Left forelimb (tissue), 1 donor: ENCODE data around the gene TBC1D8B.

Experiments
- DNase-seq: peaks from one replicate; pipeline ENCODE4 v3.0.0-alpha.2; 2018; ENCODE audit warnings: low spot score

The TBC1D8B gene

DNA sequence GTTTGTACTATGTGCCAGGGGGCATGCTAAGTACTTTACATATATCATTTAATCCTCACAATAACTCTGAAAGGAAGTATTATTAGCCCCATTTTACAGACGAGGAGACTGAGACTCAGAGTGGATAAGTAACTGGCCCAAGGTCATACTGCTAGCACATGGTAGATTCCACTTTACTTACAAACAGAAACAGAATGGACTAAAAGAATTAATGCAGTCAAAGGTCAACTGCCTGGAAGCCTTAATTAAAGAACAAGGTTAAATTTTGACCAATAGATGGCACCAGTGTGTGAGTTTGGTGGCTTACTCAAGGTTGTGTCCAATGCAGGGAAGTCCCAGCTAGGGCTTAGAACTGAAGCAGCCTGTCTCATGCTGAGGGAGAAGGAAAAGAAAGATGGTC lies 96.0 kb downstream of the TBC1D8B start:
- DNase-seq, result no peak

DNA sequence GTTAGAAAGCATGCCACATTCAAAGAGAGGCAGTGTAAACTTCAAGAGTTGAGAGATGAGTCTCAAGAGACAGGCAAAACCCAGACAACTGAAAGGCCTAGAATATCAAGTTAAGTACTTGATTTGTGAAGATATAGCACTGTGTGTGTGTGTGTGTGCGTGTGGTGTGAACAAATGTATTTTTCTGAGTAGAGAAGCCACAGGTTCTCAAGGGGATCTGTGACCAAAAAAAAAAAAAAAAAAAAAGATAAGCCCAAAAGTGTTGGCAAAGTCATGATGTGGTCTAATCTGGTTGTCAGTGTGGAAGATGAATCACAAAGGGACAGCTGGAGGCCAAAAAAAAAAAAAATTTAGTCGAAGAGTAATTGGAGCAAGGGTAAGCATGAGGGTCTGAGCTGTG lies 96.8 kb downstream of the TBC1D8B start:
- no peak for DNase-seq

DNA sequence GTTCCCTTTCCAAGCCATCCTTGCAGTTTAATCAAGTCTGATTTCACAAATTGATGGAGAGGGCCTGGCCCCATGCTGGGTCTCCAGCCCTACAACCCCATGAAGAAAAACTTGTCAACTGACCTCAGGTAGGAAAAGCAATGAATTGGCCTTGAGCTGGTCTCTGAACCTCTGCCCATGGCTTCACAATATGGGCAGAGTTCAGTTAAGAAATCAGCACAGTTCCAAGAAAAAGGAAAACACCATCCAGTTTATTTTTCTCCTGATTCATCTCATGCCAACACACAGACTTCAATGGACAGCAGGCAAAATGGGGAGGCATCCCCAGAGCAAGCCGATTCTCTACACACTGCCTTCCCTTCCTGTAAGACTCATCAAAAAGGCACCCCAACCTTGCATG lies 97.4 kb downstream of the TBC1D8B start:
- no peak for DNase-seq

DNA sequence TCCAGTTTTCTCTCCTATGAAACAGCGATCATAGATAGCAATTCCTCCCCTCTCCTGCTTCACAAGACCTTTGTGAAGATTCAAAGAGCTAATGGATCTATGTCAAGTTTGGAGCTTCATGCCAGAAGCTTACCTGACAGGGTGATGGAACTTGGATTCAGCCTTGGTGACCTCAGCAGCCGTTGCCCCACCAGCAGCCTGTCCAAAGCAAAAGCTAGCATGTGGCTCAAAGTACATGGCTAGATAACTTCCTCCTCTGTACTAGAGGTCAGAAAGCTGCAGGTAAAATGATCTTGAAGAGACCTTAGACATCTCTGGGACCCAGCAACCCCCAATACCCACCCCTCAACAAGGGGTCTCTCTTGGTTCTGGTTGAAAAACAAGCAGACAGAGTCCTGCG lies 98.9 kb downstream of the TBC1D8B start:
- no peak for DNase-seq

DNA sequence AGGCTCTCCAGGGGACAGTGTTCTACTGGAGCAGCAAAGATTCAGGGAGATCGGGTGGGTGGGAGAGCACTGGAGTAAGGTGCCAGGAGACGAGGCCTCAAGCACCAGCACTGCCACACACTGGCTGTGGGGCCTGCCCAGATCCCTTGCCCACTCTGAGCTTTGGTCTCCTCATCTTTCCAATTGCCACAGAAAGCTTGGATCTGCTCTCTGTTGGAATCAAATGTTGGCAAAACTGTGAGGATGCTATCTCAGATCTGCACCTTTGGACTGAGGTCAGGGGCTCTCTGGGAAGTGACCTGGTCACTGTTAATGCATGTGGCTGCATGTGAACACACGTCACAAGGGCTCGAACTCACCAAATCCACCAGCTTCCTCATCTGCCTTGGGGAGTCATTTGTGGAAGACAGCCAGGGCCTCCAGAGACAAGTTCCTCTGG lies 99.3 kb downstream of the TBC1D8B start:
- no peak for DNase-seq

DNA sequence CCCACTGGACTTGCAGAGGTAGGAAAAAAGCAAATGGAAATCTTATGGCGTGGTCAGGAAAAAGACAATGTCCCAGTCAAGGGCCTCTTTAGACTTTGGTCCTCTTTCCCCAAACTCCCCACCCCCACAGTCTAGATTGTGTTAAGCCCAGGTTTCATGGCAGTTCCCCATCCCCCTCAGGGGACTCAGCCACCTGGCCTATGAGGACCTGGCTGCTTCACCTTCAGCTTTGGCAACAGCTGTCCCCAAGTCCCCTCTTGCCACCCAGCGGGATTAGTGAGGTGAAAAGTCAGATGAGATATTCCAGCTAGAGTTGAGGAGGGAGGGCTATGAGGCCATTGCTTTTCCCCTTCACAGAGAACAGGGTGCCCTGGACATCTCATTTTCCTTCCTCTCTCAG lies 100.2 kb downstream of the TBC1D8B start:
- DNase-seq, result no peak

DNA sequence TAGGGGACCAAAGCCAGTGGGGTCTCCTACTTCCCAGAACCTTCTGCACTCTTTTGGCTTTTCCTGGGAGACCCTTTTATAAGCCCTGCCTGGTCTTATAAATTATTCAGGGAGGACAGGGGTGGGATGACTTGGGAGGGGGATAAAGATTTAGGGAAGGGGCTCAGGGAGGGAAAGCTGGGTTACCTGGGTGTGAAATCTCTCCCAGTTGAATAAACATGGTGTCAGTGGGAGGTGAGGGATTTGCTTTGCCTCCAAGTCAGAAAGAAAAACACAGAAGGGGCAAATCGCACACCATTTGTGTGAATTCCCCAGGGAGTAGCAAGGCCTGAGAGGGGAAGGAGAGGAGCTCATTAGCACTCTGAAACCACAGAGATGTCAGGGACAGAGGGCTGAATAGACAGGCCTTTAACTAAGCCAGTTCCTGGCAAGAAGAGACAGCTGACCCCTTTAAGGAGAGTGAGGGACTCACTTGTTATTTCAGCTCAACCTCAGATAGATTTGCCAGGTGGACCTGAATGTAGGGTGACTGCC lies 100.9 kb downstream of the TBC1D8B start, which contains the start of gene RIPPLY1:
RIPPLY1 (minus strand) TSS at position 51 of the 534 bp plus-strand sequence. CDS start 54 bp downstream, outside the sequence.
- no peak for DNase-seq

DNA sequence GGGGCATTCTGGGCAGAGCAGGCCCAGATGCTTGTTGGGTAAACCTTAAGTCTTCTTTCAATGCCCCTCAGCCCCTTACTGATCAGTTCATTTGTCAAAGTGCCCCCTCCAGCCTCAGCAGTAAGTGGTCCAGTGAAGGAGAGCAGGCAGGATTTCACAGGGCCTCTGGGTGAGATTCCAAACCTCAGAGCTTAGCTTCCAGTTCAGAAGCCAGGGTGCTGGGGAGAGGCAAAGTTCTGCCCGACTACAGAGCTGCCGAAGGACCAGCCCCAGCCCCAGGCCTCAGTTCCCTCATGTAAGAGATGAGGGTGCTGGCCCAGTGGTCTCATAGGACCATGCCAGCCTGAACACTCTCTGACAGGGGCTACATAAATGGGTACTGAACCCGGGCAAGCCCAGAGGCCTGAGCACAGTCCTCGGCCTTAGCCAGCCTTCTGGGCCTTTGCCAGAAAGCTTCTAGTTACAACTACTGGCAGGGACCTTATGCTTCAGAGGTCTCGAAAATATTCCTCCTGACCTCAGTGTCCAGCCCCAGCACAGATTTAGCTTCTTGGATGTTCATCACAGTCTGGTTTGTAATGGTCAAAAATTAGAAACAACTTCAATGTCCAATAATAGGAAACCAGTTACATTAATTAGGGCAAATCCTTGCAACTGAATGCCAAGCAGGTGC lies 101.5 kb downstream of the TBC1D8B start:
- DNase-seq, result no peak

DNA sequence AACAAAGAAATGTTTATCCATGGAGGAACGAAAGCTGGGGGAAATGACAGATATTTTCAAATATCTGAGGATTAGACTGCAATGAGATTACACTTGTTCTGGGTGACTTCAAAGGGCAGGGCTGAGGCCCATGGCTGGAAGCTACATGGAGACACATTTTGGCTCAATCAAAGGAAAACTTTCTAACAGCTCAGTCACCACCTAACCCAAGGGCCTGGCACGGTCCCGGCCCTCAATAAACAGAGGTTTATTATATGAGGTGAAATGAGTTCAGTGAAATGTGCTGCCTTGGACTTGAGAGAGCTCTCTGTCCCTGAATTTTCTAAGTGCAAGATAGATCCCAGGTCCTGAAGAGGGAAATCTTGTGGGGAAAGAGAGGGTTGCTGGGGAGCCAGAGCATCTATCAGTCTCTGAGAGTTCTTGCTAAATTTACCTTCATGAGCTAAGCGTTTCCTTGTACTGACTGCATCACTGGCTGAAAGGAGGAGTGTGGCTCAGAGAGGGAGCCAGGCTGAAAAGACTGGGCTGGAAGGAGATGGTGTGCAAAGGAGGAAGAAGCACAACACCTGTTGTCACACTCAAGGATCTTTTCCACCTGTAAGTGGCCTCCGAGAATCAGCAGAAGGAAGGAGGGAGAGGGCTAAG lies 102.7 kb downstream of the TBC1D8B start:
- no peak for DNase-seq

DNA sequence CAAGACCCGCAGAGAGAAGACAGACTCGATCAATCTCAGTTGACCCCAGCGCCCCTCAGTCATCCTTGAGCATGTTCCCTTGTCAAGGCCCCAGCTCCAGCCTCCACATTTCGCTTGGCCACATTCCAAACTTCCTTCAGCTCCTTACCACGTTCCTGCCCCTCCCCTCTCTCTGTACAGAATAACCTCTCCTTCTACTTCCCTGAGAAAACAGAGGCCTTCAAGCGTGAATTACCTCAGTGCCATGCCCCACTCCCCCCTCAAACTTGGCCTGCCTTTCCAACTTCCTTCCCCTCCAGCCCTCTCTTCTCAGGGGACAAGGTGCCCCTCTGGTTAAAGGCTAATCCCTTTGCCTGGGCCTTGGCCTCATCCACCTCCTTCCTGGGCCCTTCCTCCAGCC lies 103.9 kb downstream of the TBC1D8B start:
- DNase-seq, result no peak

DNA sequence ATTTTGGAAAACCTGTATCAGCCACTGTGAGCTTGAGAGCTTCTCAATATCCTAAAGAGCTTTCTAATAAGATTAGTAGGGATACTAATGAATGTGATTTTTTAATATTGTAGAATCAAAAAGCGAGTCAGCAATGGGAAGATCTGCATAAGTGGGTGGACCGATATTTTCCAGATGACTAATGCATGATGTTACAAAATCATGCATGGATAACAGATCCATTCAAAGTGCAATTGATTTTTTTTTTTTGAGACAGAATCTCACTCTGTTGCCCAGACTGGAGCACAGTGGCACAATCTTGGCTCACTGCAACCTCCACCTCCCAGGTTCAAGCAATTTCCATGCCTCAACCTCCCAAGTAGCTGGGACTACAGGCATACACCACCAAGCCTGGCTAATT lies 110.4 kb downstream of the TBC1D8B start:
- no peak for DNase-seq

DNA sequence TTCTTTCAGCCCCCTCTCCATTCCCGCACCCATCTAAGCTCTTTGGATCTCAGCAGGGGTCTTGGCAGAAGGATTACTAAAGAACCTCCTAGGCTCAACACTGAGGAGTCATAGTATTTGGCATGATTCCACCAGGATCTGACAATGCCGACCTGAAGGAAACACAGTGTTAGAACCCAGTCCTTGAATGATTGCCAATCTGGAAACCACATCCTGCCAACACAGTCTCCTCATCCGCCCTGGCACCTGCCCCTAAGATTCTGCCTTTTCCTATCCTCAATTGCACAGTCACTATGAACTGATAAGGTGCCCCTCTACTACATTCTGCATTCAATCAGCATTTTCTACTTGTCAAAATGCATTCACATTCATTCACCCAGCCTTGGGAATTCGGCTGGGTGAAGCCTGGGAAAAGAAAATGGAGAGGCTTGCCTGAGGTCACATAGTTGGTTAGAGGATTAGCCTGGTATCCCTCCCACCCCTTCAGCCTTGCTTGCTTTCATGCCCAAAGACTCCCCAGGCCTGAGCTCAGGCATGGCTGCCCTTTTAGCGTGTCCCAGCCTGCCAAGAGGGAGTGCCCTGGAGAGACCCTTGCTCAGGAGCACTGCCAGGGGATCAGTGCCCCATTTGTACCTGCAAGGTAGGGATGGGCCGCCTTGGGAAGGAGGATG lies 115.5 kb downstream of the TBC1D8B start:
- no peak for DNase-seq

DNA sequence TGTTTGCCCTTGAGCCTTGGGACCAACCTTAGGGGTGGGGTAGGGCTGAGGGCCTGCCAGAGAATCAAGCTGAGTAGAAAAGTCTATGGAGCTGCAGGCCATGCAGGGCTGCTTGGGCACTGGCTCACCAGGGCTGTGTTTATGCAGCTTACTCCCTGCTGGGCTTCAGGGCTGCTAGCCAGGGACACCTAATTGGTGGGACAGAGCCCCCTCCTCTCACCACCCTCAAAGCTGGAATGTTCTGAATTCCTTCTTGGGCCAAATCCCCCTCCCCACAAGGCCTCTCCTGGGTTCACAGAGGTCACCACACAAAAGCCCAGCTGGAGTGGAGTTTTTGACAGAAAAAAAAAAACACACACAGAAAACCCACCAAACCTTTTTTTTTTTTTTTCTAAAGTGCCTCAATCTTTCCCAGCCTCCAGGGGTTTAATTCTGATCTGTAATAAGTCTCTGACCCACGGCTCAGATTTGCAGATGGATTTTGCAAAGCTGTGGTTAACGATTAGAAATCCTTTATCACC lies 117.5 kb downstream of the TBC1D8B start, which contains the start of gene CLDN2:
CLDN2 (plus strand) TSS at position 471 of the 521 bp plus-strand sequence. CDS start 7,827 bp downstream, outside the sequence.
- no peak for DNase-seq

DNA sequence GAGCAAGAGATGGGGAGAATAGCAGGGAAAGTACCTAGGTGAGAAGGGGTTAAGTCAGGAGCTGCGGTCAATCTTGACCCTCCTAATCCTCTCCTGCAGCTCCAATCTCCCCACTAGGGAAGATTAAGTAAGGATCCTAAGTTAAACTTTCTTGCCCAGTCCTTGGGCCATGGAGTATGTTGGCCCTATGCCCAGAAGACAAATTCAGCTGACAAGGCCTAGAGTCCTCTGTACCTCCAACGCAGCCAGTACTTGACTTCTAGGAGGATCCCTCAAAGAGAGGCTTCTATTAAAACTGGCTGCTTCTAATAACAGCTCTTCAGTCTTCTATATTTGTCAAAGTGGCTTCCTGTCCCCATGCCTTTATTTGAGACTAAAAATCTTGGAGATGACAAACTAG lies 119.2 kb downstream of the TBC1D8B start:
- DNase-seq, result no peak
